Glutamatergic neuron (in vitro differentiated cells): Measurements from ENCODE around the gene CDH4. TPM values are rescaled to one million over a fixed set of nuclear protein-coding genes. Genes with fewer than 3 reads are reported as not detected.

Experiments used
- DNase-seq: peaks from one replicate; pipeline ENCODE4 v3.0.0; 2022
- H3K27ac Mint-ChIP-seq: one replicate; pipeline ENCODE4 v1.8.0; 2020; ENCODE audit warnings: mild to moderate bottlenecking, mixed read lengths, inconsistent platforms; ENCODE audit not compliant: unreplicated experiment
- H3K27me3 Mint-ChIP-seq: one replicate; pipeline ENCODE4 v1.8.0; 2020; ENCODE audit warnings: mild to moderate bottlenecking, moderate library complexity, mixed read lengths, inconsistent platforms; ENCODE audit not compliant: unreplicated experiment
- H3K36me3 Mint-ChIP-seq: one replicate; pipeline ENCODE4 v1.8.0; 2020; ENCODE audit warnings: mild to moderate bottlenecking, mixed read lengths, inconsistent platforms; ENCODE audit not compliant: unreplicated experiment
- H3K4me1 Mint-ChIP-seq: one replicate; pipeline ENCODE4 v1.8.0; 2020; ENCODE audit warnings: mild to moderate bottlenecking, low read depth, mixed read lengths, inconsistent platforms; ENCODE audit not compliant: unreplicated experiment
- H3K4me3 Mint-ChIP-seq: one replicate; pipeline ENCODE4 v1.8.0; 2020; ENCODE audit warnings: mild to moderate bottlenecking, mixed read lengths, inconsistent platforms; ENCODE audit not compliant: unreplicated experiment
- H3K9me3 Mint-ChIP-seq: one replicate; pipeline ENCODE4 v1.8.0; 2020; ENCODE audit warnings: mild to moderate bottlenecking, moderate library complexity, mixed read lengths, inconsistent platforms; ENCODE audit not compliant: unreplicated experiment
- total RNA-seq: library from RNA; stranded (reverse); fragmentation: NEBNext Ultra II Directional; extraction: Animal tissue kit (Norgen Biotek cat#: 25700); gene quantifications from one replicate; pipeline ENCODE4 v1.2.1, GENCODE V29; 2021; ENCODE audit not compliant: unreplicated experiment
- TF ChIP-seq, protein P1 (sequence below): fragments of 200-600 bp; sonication (generic); IDR thresholded peaks from one replicate; pipeline ENCODE4 v1.5.0; 2021; ENCODE audit not compliant: partially characterized antibody, unreplicated experiment

The CDH4 gene
- total RNA-seq, 1 donor from 2014 or later: 1.2 TPM

DNA sequence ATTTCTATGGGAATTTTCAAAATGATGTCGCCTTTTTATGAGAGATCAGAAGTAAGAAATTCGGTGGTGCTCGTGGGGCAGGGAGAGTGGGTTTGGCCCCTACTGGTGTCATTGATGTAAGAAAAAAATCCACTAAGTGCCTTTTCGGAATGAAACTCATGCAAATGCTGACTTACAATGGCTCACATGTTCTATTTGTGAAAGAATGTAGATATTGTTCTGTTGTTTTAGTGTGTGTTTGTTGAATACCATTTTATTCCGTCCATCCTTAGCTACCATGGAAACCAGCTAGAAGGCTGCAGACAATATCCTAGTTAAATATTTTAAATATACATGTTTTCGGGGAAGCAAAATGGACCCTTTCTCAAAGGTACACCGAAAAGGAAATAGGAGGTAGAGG, 508.7 kb downstream of the CDH4 start:
- Mint-ChIP-seq H3K4me3 (no peak overlapping the region), H3K27me3 (peaks cover 6% of the 10 kb centered on the region), H3K36me3 (no peaks in the 10 kb centered on the region), H3K27ac (no peak overlapping the region), H3K4me1 (peaks cover 3% of the 10 kb centered on the region), H3K9me3 (no peaks in the 10 kb centered on the region)
- DNase-seq: no peak
- TF ChIP-seq, protein P1, sequence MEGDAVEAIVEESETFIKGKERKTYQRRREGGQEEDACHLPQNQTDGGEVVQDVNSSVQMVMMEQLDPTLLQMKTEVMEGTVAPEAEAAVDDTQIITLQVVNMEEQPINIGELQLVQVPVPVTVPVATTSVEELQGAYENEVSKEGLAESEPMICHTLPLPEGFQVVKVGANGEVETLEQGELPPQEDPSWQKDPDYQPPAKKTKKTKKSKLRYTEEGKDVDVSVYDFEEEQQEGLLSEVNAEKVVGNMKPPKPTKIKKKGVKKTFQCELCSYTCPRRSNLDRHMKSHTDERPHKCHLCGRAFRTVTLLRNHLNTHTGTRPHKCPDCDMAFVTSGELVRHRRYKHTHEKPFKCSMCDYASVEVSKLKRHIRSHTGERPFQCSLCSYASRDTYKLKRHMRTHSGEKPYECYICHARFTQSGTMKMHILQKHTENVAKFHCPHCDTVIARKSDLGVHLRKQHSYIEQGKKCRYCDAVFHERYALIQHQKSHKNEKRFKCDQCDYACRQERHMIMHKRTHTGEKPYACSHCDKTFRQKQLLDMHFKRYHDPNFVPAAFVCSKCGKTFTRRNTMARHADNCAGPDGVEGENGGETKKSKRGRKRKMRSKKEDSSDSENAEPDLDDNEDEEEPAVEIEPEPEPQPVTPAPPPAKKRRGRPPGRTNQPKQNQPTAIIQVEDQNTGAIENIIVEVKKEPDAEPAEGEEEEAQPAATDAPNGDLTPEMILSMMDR: no peak

- Mint-ChIP-seq H3K27ac (no peak overlapping the region), H3K4me1 (peaks cover 3% of the 10 kb centered on the region), H3K4me3 (no peak overlapping the region), H3K27me3 (peaks cover 7% of the 10 kb centered on the region), H3K36me3 (no peaks in the 10 kb centered on the region), H3K9me3 (no peaks in the 10 kb centered on the region)
- TF ChIP-seq, protein P1: no peak
- no peak for DNase-seq
Measured at GRCh38 chr20:61761453-61762166, 509.5 kb downstream of the CDH4 start.

DNA sequence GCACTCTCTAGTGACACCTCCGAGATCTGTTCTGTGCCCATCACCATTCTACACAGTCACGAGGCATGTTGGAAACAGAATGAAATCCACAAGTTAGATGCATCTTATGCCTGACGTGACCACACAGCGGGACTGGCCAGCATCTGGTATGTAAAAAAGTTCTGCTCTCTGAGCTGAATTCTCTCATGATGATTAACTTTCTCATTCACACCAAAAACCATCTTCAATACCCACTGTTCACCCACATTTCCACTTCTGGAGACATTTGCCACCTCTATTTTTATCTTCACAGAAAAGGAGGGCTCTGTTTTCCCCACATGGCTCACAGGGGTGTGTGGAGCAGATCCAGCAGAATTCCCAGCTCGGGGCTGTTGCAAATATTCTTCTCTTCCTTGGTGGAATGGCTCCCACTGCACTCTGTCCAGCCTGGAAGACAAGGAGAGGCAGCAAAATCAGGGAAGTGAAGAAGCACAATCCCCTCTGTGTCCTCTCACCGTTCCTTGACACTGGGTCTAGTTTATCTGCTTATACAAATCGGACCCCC, 510.2 kb downstream of the CDH4 start:
- TF ChIP-seq, protein P1: no peak
- no peak overlapping the region for H3K27ac Mint-ChIP-seq
- no peak overlapping the region for H3K4me3 Mint-ChIP-seq
- no peaks in the 10 kb centered on the region for H3K9me3 Mint-ChIP-seq
- H3K27me3 Mint-ChIP-seq: peaks cover 8% of the 10 kb centered on the region
- no peaks in the 10 kb centered on the region for H3K36me3 Mint-ChIP-seq
- no peak for DNase-seq
- peaks cover 3% of the 10 kb centered on the region for H3K4me1 Mint-ChIP-seq

DNA sequence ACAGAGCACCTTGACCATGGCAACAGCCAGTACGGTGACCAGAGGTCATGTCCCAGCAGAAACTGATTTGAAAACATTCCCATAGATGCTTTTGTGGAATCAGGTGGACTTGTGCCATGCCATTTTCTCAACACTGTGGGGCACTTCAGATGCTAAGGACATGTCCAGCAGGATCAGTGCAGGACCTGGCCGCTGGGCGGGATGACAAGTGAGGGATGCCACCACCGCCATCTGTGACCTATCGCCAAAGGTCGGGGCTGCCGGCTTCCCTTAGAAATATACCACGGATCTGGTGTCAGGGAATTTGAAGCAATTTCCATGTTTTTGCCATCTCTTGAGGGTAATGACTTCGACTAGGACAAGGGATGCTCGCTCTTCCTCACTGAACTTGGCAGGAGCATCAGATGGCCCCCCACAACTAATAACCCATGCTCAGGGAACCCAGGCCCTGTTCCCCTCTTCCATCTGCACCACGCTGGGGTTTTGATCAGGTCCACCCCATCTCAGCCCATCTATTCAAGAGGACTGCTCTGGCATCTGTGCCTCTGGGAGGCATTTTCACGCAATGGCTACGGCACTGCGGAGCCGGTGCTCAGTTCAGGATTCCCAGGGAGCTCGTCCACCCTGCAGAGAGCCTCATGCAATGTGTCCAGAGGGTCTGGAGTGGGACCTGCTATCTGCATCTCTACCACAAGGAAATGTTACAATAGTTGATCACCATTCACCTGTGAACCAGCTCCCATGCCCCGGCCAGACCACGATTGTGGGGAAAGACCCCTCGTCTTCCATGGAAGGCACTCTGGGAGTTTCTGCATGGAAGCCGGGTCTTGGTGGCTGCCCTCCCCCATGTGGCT, 511.1 kb downstream of the CDH4 start:
- no peaks in the 10 kb centered on the region for H3K36me3 Mint-ChIP-seq
- DNase-seq: no peak
- no peak overlapping the region for H3K4me3 Mint-ChIP-seq
- TF ChIP-seq, protein P1: no peak
- no peaks in the 10 kb centered on the region for H3K9me3 Mint-ChIP-seq
- no peak overlapping the region for H3K27ac Mint-ChIP-seq
- peaks cover 5% of the 10 kb centered on the region for H3K27me3 Mint-ChIP-seq
- H3K4me1 Mint-ChIP-seq: no peaks in the 10 kb centered on the region
